BLaER1 (cell line): ENCODE results near the gene PLAC9.

ENCODE experiments used
- H3K27ac ChIP-seq: shearing (Covaris generic); formaldehyde crosslinking; 2 replicates; pipeline ENCODE4 v1.8.1; 2022
- H3K27me3 ChIP-seq: shearing (Covaris generic); formaldehyde crosslinking; 2 replicates; pipeline ENCODE4 v1.8.1; 2022
- H3K36me3 ChIP-seq: shearing (Covaris generic); formaldehyde crosslinking; 2 replicates; pipeline ENCODE4 v1.8.1; 2022
- H3K4me1 ChIP-seq: shearing (Covaris generic); formaldehyde crosslinking; 2 replicates; pipeline ENCODE4 v1.8.1; 2022
- H3K4me2 ChIP-seq: shearing (Covaris generic); formaldehyde crosslinking; 2 replicates; pipeline ENCODE4 v1.8.1; 2022
- H3K4me3 ChIP-seq: shearing (Covaris generic); formaldehyde crosslinking; 2 replicates; pipeline ENCODE4 v1.8.1; 2022
- H3K9ac ChIP-seq: shearing (Covaris generic); formaldehyde crosslinking; 2 replicates; pipeline ENCODE4 v1.8.1; 2022
- H3K9me3 ChIP-seq: shearing (Covaris generic); formaldehyde crosslinking; 2 replicates; pipeline ENCODE4 v1.8.1; 2022
- H4K20me1 ChIP-seq: shearing (Covaris generic); formaldehyde crosslinking; 2 replicates; pipeline ENCODE4 v1.8.1; 2022
- Cebpa-rat ChIP-seq: shearing (Covaris generic); IDR thresholded peaks from 2 replicates; pipeline ENCODE4 v1.8.1; 2022

Gene PLAC9

GRCh38 chr10:80177781-80178636 is 45.5 kb downstream of the PLAC9 start:
- Histone ChIP-seq H3K9ac (no peak overlapping the region), H3K36me3 (peaks cover 53% of the 10 kb centered on the region), H4K20me1 (peaks cover 99% of the 10 kb centered on the region), H3K27me3 (no peaks in the 10 kb centered on the region), H3K9me3 (no peaks in the 10 kb centered on the region), H3K4me3 (no peak overlapping the region), H3K4me2 (peak overlapping the region; percentile 45), H3K27ac (no peak overlapping the region; the same call in 1 of the 2 replicates), H3K4me1 (peaks cover 33% of the 10 kb centered on the region)
- no peak for TF ChIP-seq Cebpa-rat

- H3K27me3 ChIP-seq = no peaks in the 10 kb centered on the region
- no peak for TF ChIP-seq Cebpa-rat
- peaks cover 50% of the 10 kb centered on the region for H3K36me3 ChIP-seq
- no peaks in the 10 kb centered on the region for H3K9me3 ChIP-seq
- H3K27ac ChIP-seq = no peak overlapping the region
- no peak overlapping the region for H3K4me3 ChIP-seq
- peak overlapping the region; percentile 13; the same call in 1 of the 2 replicates for H3K4me2 ChIP-seq
- H4K20me1 ChIP-seq = peaks cover 97% of the 10 kb centered on the region
- peaks cover 55% of the 10 kb centered on the region for H3K4me1 ChIP-seq
- no peak overlapping the region for H3K9ac ChIP-seq
These were observed 50.5 kb downstream of the PLAC9 start for GRCh38 chr10:80182986-80183385.

- H3K4me2 ChIP-seq = peak overlapping the region; percentile 13; the same call in 1 of the 2 replicates
- H4K20me1 ChIP-seq = peaks cover 93% of the 10 kb centered on the region
- no peaks in the 10 kb centered on the region for H3K27me3 ChIP-seq
- no peak overlapping the region for H3K27ac ChIP-seq
- H3K4me3 ChIP-seq = no peak overlapping the region
- no peak for TF ChIP-seq Cebpa-rat
- peaks cover 55% of the 10 kb centered on the region for H3K4me1 ChIP-seq
- peaks cover 45% of the 10 kb centered on the region for H3K36me3 ChIP-seq
- no peaks in the 10 kb centered on the region for H3K9me3 ChIP-seq
- no peak overlapping the region for H3K9ac ChIP-seq
These were observed 50.9 kb downstream of the PLAC9 start for GRCh38 chr10:80183436-80183835.

GRCh38 chr10:80184291-80184690 is 51.8 kb downstream of the PLAC9 start:
- Histone ChIP-seq H3K27me3 (no peaks in the 10 kb centered on the region), H3K4me3 (no peak overlapping the region), H3K9ac (no peak overlapping the region), H3K36me3 (peaks cover 43% of the 10 kb centered on the region), H3K27ac (no peak overlapping the region), H3K9me3 (no peaks in the 10 kb centered on the region), H3K4me1 (peaks cover 55% of the 10 kb centered on the region), H4K20me1 (peaks cover 84% of the 10 kb centered on the region), H3K4me2 (no peak overlapping the region)
- TF ChIP-seq Cebpa-rat = no peak

GRCh38 chr10:80185578-80186299 is 53.2 kb downstream of the PLAC9 start:
- H3K27me3 ChIP-seq = no peaks in the 10 kb centered on the region
- peaks cover 70% of the 10 kb centered on the region for H4K20me1 ChIP-seq

GRCh38 chr10:80186364-80187012 is 54.0 kb downstream of the PLAC9 start:
- 0 out of 2 replicates have a peak overlapping the region, but pooled peaks have one; percentile 7 for H3K9ac ChIP-seq
- H3K27ac ChIP-seq = peak overlapping the region; percentile 64
- no peak overlapping the region for H3K4me3 ChIP-seq
- TF ChIP-seq Cebpa-rat = no peak
- H3K27me3 ChIP-seq = no peaks in the 10 kb centered on the region
- peaks cover 65% of the 10 kb centered on the region for H4K20me1 ChIP-seq
- H3K4me1 ChIP-seq = peaks cover 74% of the 10 kb centered on the region
- H3K36me3 ChIP-seq = peaks cover 24% of the 10 kb centered on the region
- H3K9me3 ChIP-seq = no peaks in the 10 kb centered on the region
- H3K4me2 ChIP-seq = peak overlapping the region; percentile 88

More at GRCh38 chr10:80185578-80186299, 53.2 kb downstream of the PLAC9 start:
- TF ChIP-seq Cebpa-rat = no peak
- Histone ChIP-seq H3K36me3 (peaks cover 29% of the 10 kb centered on the region), H3K9me3 (no peaks in the 10 kb centered on the region), H3K27ac (peak overlapping the region; percentile 64; the same call in 1 of the 2 replicates), H3K4me2 (peak overlapping the region; percentile 88), H3K4me3 (no peak overlapping the region), H3K9ac (no peak overlapping the region), H3K4me1 (peaks cover 67% of the 10 kb centered on the region)

- TF ChIP-seq Cebpa-rat = no peak
- Histone ChIP-seq H4K20me1 (peaks cover 66% of the 10 kb centered on the region), H3K27ac (peak overlapping the region; percentile 64), H3K4me1 (peaks cover 80% of the 10 kb centered on the region), H3K4me2 (peak overlapping the region; percentile 88), H3K4me3 (peak overlapping the region; percentile 44), H3K9ac (peak overlapping the region; percentile 7; the same call in 1 of the 2 replicates), H3K27me3 (no peaks in the 10 kb centered on the region), H3K9me3 (no peaks in the 10 kb centered on the region), H3K36me3 (peaks cover 24% of the 10 kb centered on the region)
These were observed 54.5 kb downstream of the PLAC9 start for GRCh38 chr10:80187060-80187459.

- TF ChIP-seq Cebpa-rat = no peak
- peaks cover 4% of the 10 kb centered on the region; the same call in 1 of the 2 replicates for H3K9me3 ChIP-seq
- H3K4me2 ChIP-seq = peak overlapping the region; percentile 88
- H3K4me3 ChIP-seq = peak overlapping the region; percentile 44
- peaks cover 62% of the 10 kb centered on the region for H4K20me1 ChIP-seq
- H3K4me1 ChIP-seq = peaks cover 85% of the 10 kb centered on the region
- peak overlapping the region; percentile 7 for H3K9ac ChIP-seq
- H3K27me3 ChIP-seq = no peaks in the 10 kb centered on the region
- H3K36me3 ChIP-seq = peaks cover 21% of the 10 kb centered on the region
- H3K27ac ChIP-seq = peak overlapping the region; percentile 64
These were observed 55.2 kb downstream of the PLAC9 start for GRCh38 chr10:80187465-80188409.
